Neural cell (in vitro differentiated cells): ENCODE measurements around the gene GRWD1.

ENCODE experiments used
- POLR2AphosphoS5 ChIP-seq: IDR thresholded peaks from 2 replicates; pipeline ENCODE4 v1.6.1; 2012
- RAD21 ChIP-seq: fragments of 450-650 bp; conservative IDR thresholded peaks from 2 replicates; pipeline ENCODE4 v1.6.1; 2014; ENCODE audit warnings: antibody characterized with exemption, mild to moderate bottlenecking, moderate library complexity

DNA sequence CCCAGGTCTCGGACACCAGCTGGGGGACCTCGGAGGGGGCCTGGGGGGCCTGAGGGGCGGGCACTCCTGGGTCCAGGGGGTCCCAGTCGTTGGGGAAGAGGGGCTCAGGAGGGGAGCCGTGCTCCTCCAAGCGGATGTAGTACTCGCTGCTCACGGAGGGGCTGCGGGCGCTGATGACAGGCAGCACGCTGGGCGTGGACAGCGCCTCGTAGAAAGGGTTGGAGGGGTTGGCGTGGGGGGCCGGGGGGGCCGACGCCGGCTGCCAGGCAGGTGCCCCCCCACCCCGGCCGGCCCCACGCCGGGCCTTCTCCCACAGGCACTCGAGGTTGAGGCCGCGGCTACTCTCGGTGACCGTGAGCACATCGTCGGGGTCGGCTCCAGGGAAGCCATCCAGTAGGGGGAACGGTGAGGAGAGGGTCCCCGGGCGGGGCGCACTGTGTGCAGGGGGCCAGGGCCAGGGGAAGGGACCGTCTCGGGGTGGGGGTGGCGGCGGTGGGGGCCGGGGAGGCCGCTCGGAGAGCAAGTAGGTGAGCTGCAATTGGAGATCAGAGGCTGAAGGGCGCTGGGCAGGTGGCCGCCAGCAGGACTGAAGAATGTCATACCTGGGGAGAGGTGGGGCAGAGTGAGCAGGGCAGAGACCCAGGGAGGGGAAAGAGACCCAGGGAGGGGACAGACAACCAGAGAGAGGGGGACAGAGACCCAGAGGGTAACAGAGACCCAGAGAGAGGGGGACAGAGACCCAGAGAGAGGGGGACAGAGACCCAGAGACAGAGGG lies 53.7 kb downstream of the GRWD1 start:
- TF ChIP-seq POLR2AphosphoS5 (no peak), RAD21 (no peak)
